Adipocyte (in vitro differentiated cells): ENCODE data around the gene MLXIP.

Experiments
- DNase-seq: peaks from one replicate; pipeline ENCODE4 v3.0.0-alpha.2; 2015; ENCODE audit warnings: low read depth
- H3K27me3 ChIP-seq: replicated peaks from 2 replicates; pipeline ENCODE4 v1.7.0; 2013; ENCODE audit warnings: mild to moderate bottlenecking, low read length, moderate library complexity; ENCODE audit not compliant: control insufficient read depth, insufficient read depth
- H3K36me3 ChIP-seq: 2 replicates; pipeline ENCODE4 v1.7.0; 2013; ENCODE audit warnings: low read length, mild to moderate bottlenecking, moderate library complexity; ENCODE audit not compliant: control insufficient read depth, insufficient read depth, severe bottlenecking
- H3K4me1 ChIP-seq: 2 replicates; pipeline ENCODE4 v1.7.0; 2013; ENCODE audit warnings: mild to moderate bottlenecking, low read length, moderate library complexity; ENCODE audit not compliant: control insufficient read depth, insufficient read depth
- H3K4me3 ChIP-seq: 2 replicates; pipeline ENCODE4 v1.7.0; 2013; ENCODE audit warnings: mild to moderate bottlenecking, low read length, moderate library complexity
- H3K9ac ChIP-seq: 2 replicates; pipeline ENCODE4 v1.7.0; 2013; ENCODE audit warnings: mild to moderate bottlenecking, low read length, moderate library complexity
- H3K9me3 ChIP-seq: 2 replicates; pipeline ENCODE4 v1.7.0; 2013; ENCODE audit warnings: mild to moderate bottlenecking, low read length, moderate library complexity; ENCODE audit not compliant: control insufficient read depth

Gene MLXIP

GRCh38 chr12:122094137-122094734, 15.7 kb downstream of the MLXIP start:
- no peak overlapping the region for H3K9ac ChIP-seq
- H3K4me3 ChIP-seq, result no peak overlapping the region
- H3K9me3 ChIP-seq, result no peaks in the 10 kb centered on the region
- H3K36me3 ChIP-seq, result no peaks in the 10 kb centered on the region
- peaks cover 54% of the 10 kb centered on the region for H3K4me1 ChIP-seq
- H3K27me3 ChIP-seq, result no peaks in the 10 kb centered on the region
- DNase-seq, result no peak

DNA sequence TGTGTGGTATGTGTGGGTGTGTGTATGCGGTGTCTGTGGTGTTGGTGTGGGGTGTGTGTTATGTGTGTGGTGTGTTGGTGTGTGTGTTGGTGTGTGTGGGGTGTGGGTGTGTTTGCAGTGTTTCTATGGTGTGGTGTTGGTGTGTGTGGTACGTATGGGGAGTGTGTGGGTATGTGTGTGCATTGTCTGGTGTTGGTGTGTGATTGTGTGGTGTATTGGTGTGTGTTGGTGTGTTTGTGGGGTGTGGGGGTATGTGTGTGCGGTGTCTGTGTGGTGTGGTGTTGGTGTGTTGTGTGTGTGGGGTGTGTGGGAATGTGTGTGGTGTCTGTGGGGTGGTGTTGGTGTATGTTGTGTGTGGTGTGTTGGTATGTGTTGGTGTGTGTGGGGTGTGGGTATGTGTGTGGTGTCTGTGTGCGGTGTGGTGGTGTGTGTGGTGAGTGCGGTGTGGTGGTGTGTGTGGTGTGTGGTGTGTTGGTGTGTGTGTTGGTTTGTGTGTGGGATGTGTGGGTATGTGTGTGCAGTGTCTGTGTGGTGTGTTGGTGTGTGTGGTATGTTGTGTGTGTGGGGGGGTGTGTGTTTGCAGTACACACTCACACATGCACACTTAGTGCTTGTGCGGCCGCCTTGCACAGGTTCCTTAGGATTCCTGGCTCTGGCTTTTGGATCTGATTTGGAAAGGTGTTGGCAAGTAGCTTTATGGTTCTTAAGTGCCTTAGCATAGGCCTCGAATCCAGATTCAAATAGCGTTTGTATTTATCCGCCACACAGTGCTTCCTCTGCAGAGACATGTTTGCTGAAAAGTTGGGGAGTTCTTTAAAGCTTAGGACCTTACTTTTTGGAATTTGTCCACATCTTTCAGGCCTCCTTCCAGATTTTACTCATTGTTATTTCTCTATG, 16.4 kb downstream of the MLXIP start:
- no peak overlapping the region for H3K9ac ChIP-seq
- H3K36me3 ChIP-seq, result no peaks in the 10 kb centered on the region
- H3K27me3 ChIP-seq, result no peaks in the 10 kb centered on the region
- no peak for DNase-seq
- peaks cover 53% of the 10 kb centered on the region for H3K4me1 ChIP-seq
- H3K9me3 ChIP-seq, result no peaks in the 10 kb centered on the region
- H3K4me3 ChIP-seq, result no peak overlapping the region

DNA sequence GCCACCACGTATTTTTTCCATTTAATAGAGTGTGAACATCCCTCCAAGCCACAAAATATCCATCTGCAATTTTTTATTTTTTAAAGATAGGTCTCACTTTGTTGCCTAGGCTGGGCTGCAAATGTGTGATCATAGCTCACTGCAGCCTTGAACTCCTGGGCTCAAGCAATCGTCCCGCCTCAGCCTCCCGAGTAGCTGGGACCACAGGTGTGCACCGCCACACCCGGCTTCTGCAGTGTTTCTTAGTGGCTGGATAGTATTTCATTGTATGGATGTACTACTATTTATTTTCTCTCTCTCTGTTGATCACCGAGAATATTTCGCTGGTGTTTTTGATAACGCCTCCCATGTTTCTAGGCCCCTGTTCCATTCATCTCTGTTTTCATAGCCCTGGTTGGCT, 17.5 kb downstream of the MLXIP start:
- Histone ChIP-seq H3K4me1 (peaks cover 43% of the 10 kb centered on the region), H3K4me3 (no peak overlapping the region), H3K9ac (no peak overlapping the region), H3K27me3 (no peaks in the 10 kb centered on the region), H3K36me3 (no peaks in the 10 kb centered on the region), H3K9me3 (no peaks in the 10 kb centered on the region)
- DNase-seq, result no peak

DNA sequence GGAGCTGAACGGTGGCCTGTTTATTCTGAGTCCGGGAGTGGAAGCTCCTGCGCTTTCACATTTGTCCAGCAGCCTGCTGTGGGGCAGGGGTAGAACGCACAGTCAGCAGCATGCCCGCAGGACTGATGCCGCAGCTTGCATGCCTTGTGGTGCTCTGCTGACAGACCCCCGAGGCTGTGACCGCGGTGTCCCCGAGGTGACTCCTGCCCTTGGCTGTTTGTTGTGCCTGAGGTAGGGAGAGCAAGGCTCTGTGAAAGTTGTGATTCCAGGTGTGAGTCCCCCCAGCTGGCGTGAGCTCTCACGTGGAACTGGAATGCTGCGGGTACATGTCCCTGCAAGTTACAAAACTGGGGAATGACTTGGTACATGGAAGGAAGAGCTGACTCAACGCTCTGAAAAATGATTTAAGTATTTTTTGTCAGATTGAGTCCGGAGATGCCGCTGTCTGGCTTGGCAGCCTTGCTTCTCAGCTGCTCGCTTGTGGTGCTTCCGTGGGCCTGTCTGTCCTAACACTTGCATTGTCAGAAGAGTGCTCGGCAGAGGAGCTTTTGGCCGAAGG, 18.1 kb downstream of the MLXIP start:
- no peak for DNase-seq
- Histone ChIP-seq H3K4me1 (peaks cover 37% of the 10 kb centered on the region), H3K9ac (no peak overlapping the region), H3K9me3 (no peaks in the 10 kb centered on the region), H3K27me3 (no peaks in the 10 kb centered on the region), H3K36me3 (no peaks in the 10 kb centered on the region), H3K4me3 (no peak overlapping the region)

GRCh38 chr12:122097584-122097926, 19.0 kb downstream of the MLXIP start:
- Histone ChIP-seq H3K9ac (peak overlapping the region; percentile 15), H3K36me3 (no peaks in the 10 kb centered on the region), H3K27me3 (no peaks in the 10 kb centered on the region), H3K9me3 (no peaks in the 10 kb centered on the region), H3K4me1 (peaks cover 28% of the 10 kb centered on the region), H3K4me3 (no peak overlapping the region)
- no peak for DNase-seq

DNA sequence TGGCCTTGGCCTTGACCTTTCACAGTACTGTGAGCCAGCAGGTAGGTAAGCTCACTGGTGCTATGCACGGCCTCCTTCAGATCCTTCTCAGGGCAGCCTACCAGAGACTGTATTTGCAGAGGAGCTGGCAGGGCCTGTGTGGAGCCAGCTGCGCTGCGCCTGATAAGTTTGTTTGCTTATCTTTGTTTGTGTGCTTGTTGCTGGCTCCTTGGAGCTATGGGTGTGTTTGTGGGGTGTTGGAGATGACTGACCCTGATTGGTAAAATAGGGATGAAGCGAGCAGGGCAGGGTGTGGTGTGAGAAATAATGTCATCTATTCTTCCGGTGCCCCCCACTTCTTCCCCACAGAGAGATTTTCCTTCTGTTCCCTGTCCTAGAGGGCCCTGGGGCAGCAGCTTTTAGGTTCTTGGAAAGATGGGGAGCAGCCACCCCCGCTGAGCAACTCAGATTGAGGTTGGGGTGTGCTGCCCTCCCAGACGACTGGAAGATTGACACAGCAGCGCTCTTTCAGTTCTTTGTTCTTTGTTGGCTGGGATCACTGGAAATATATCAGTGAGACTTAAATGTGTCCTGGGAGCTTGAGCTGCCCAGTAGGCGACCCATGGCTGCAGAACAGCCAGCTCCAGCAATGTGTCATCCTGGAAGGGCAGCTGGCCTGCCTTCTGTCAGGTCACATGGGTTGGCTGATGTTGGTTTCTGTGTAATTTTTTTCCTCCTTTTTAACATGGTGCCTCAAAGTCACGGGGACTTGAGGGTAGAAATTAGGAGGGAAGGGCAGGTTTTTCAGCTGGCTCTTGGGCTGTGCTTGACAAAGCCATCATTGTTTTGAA, 19.6 kb downstream of the MLXIP start:
- Histone ChIP-seq H3K9me3 (no peaks in the 10 kb centered on the region), H3K36me3 (no peaks in the 10 kb centered on the region), H3K27me3 (no peaks in the 10 kb centered on the region), H3K4me3 (peak overlapping the region; percentile 34), H3K9ac (peak overlapping the region; percentile 15), H3K4me1 (peaks cover 27% of the 10 kb centered on the region)
- DNase-seq, result peak; percentile 59

- H3K4me3 ChIP-seq, result no peak overlapping the region
- H3K9me3 ChIP-seq, result no peaks in the 10 kb centered on the region
- no peak overlapping the region for H3K9ac ChIP-seq
- H3K27me3 ChIP-seq, result no peaks in the 10 kb centered on the region
- H3K36me3 ChIP-seq, result no peaks in the 10 kb centered on the region
- no peak for DNase-seq
- H3K4me1 ChIP-seq, result peaks cover 27% of the 10 kb centered on the region
These were observed 20.8 kb downstream of the MLXIP start for GRCh38 chr12:122099280-122099749.

DNA sequence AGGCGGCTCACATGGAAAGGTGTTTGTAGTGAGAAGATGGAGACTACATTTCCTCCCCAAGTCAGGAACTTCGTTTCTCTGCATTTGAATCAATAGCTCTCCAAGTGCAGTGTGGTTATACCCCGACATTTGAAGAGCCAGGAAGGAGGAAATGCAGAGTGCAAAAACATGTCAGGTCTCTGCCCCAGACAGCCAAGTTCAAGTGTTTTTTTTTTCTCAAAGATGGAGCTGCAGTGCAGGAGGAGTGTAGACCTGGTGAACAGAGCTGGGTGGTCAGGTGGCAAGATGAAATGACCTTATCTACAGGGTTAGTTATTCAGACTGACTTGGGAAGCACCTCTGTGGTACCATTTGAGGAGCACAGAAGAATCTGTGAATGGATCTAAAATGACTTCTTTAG, 21.3 kb downstream of the MLXIP start:
- Histone ChIP-seq H3K4me1 (peaks cover 27% of the 10 kb centered on the region), H3K36me3 (no peaks in the 10 kb centered on the region), H3K4me3 (no peak overlapping the region), H3K9me3 (no peaks in the 10 kb centered on the region), H3K27me3 (no peaks in the 10 kb centered on the region), H3K9ac (no peak overlapping the region)
- no peak for DNase-seq

DNA sequence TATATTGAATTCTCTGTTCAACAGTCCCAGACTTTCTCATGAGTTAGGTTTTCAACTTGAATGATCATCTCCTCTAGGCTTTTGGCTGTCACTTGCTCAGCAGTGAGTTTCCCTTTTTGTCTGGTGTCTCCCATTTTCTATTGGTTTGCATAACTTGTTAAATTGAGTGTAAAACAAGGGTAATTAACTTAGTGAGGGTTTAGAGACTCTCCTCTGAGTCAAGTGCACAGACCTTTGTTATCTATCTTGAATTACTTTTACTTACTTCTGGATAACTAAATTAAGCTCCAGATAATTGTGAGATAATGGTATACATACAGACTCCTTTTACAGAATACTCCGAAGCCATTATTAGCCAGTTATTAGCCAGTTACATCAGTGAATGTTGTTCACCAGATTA, 22.0 kb downstream of the MLXIP start:
- Histone ChIP-seq H3K4me3 (no peak overlapping the region), H3K9me3 (no peaks in the 10 kb centered on the region), H3K9ac (no peak overlapping the region), H3K27me3 (no peaks in the 10 kb centered on the region), H3K36me3 (no peaks in the 10 kb centered on the region), H3K4me1 (peaks cover 27% of the 10 kb centered on the region)
- DNase-seq, result no peak

- Histone ChIP-seq H3K9ac (no peak overlapping the region), H3K27me3 (no peaks in the 10 kb centered on the region), H3K9me3 (no peaks in the 10 kb centered on the region), H3K36me3 (no peaks in the 10 kb centered on the region), H3K4me3 (no peak overlapping the region), H3K4me1 (peaks cover 21% of the 10 kb centered on the region)
- no peak for DNase-seq
These were observed 23.8 kb downstream of the MLXIP start for GRCh38 chr12:122102331-122102730.

DNA sequence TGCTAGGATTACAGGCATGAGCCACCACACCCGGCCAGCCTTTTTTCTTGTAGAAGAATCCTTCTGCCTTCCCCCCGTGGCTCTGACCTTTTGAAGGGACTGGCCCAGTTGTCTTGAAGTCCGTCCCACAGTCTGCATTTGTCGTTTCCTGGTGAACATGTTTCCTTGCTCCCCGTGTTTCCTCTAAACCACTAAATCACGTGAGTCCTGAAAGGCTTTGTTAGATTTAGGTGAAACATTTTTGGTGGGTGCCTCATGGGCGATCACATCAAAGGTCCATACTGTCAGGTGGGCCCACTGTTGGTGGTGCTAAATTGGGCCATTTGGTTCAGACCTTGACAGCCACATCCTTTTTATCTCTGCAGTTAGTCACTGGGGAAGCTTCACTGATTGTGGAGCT, 26.3 kb downstream of the MLXIP start:
- Histone ChIP-seq H3K36me3 (no peaks in the 10 kb centered on the region), H3K9ac (no peak overlapping the region), H3K4me3 (no peak overlapping the region), H3K9me3 (no peaks in the 10 kb centered on the region), H3K27me3 (no peaks in the 10 kb centered on the region), H3K4me1 (peaks cover 10% of the 10 kb centered on the region)
- no peak for DNase-seq
